H9 (cell line): ENCODE data around the gene CSF1. TPM values are rescaled to one million over a fixed set of nuclear protein-coding genes. Genes with fewer than 3 reads are reported as not detected.

ENCODE experiments used
- DNase-seq: peaks from one replicate; pipeline ENCODE4 v3.0.0-alpha.2; 2017
- H2AFZ ChIP-seq: one replicate; pipeline ENCODE4 v1.6.1; 2013; ENCODE audit warnings: mild to moderate bottlenecking, low read length, control low read depth, moderate library complexity
- H2AK5ac ChIP-seq: 2 replicates; pipeline ENCODE4 v1.6.1; 2013; ENCODE audit warnings: low read length, control low read depth, mixed read lengths; ENCODE audit not compliant: insufficient read length
- H2BK120ac ChIP-seq: one replicate; pipeline ENCODE4 v1.6.1; 2013; ENCODE audit warnings: low read depth, mild to moderate bottlenecking, low read length, control low read depth, inconsistent platforms; ENCODE audit not compliant: poor library complexity, severe bottlenecking
- H2BK12ac ChIP-seq: 2 replicates; pipeline ENCODE4 v1.6.1; 2013; ENCODE audit warnings: low read length, control low read depth, mixed read lengths, low read depth; ENCODE audit not compliant: insufficient read length
- H2BK15ac ChIP-seq: 2 replicates; pipeline ENCODE4 v1.6.1; 2013; ENCODE audit warnings: low read depth, low read length, control low read depth
- H2BK20ac ChIP-seq: one replicate; pipeline ENCODE4 v1.6.1; 2013; ENCODE audit warnings: low read depth, mild to moderate bottlenecking, low read length, control low read depth, inconsistent platforms; ENCODE audit not compliant: poor library complexity, severe bottlenecking
- H2BK5ac ChIP-seq: 2 replicates; pipeline ENCODE4 v1.6.1; 2013; ENCODE audit warnings: low read length, control low read depth, mixed read lengths; ENCODE audit not compliant: insufficient read length
- H3K14ac ChIP-seq: 2 replicates; pipeline ENCODE4 v1.6.1; 2013; ENCODE audit warnings: low read length, control low read depth; ENCODE audit not compliant: insufficient read depth
- H3K18ac ChIP-seq: 2 replicates; pipeline ENCODE4 v1.6.1; 2013; ENCODE audit warnings: low read depth, mild to moderate bottlenecking, mixed read lengths, low read length, control low read depth; ENCODE audit not compliant: insufficient read length
- H3K23ac ChIP-seq: 2 replicates; pipeline ENCODE4 v1.6.1; 2013; ENCODE audit warnings: low read length, control low read depth, mixed read lengths, low read depth; ENCODE audit not compliant: insufficient read length
- H3K23me2 ChIP-seq: 2 replicates; pipeline ENCODE4 v1.6.1; 2013; ENCODE audit warnings: low read depth, mild to moderate bottlenecking, mixed read lengths, low read length, control low read depth; ENCODE audit not compliant: insufficient read length, poor library complexity, severe bottlenecking
- H3K27ac ChIP-seq: 2 replicates; pipeline ENCODE4 v1.5.1; 2013; ENCODE audit warnings: low read length, control low read depth, mixed read lengths, low read depth; ENCODE audit not compliant: insufficient read length
- H3K27me3 ChIP-seq: 2 replicates; pipeline ENCODE4 v1.6.1; 2013; ENCODE audit warnings: low read length, control low read depth, inconsistent platforms; ENCODE audit not compliant: insufficient read depth
- H3K4ac ChIP-seq: 2 replicates; pipeline ENCODE4 v1.6.1; 2013; ENCODE audit warnings: low read depth, mild to moderate bottlenecking, control low read depth, inconsistent platforms, low read length, moderate library complexity
- H3K4me1 ChIP-seq: 2 replicates; pipeline ENCODE4 v1.6.1; 2013; ENCODE audit warnings: low read length, control low read depth, inconsistent platforms; ENCODE audit not compliant: insufficient read depth
- H3K4me2 ChIP-seq: 2 replicates; pipeline ENCODE4 v1.6.1; 2013; ENCODE audit warnings: low read length, control low read depth, mixed read lengths; ENCODE audit not compliant: insufficient read length, insufficient read depth
- H3K56ac ChIP-seq: 2 replicates; pipeline ENCODE4 v1.6.1; 2013; ENCODE audit warnings: low read depth, mild to moderate bottlenecking, mixed read lengths, low read length, control low read depth; ENCODE audit not compliant: insufficient read length
- H3K79me1 ChIP-seq: 2 replicates; pipeline ENCODE4 v1.6.1; 2013; ENCODE audit warnings: low read depth, mild to moderate bottlenecking, moderate library complexity, low read length, control low read depth, inconsistent platforms; ENCODE audit not compliant: insufficient read depth, poor library complexity, severe bottlenecking
- H3K79me2 ChIP-seq: 2 replicates; pipeline ENCODE4 v1.6.1; 2013; ENCODE audit warnings: low read length, control low read depth, inconsistent platforms; ENCODE audit not compliant: insufficient read depth
- H3K9ac ChIP-seq: 2 replicates; pipeline ENCODE4 v1.6.1; 2013; ENCODE audit warnings: low read length, control low read depth, mixed read lengths; ENCODE audit not compliant: insufficient read length; ENCODE audit errors: extremely low read depth
- H3K9me3 ChIP-seq: one replicate; pipeline ENCODE4 v1.6.1; 2013; ENCODE audit warnings: low read depth, low read length, inconsistent platforms; ENCODE audit not compliant: control insufficient read depth
- H3T11ph ChIP-seq: one replicate; pipeline ENCODE4 v1.6.1; 2013; ENCODE audit warnings: mild to moderate bottlenecking, low read length, control low read depth, inconsistent platforms
- H4K20me1 ChIP-seq: one replicate; pipeline ENCODE4 v1.6.1; 2013; ENCODE audit not compliant: control insufficient read depth, insufficient read length, insufficient read depth
- H4K5ac ChIP-seq: 2 replicates; pipeline ENCODE4 v1.6.1; 2013; ENCODE audit warnings: low read depth, mild to moderate bottlenecking, mixed read lengths, low read length, control low read depth; ENCODE audit not compliant: insufficient read length
- H4K8ac ChIP-seq: replicated peaks from 2 replicates; pipeline ENCODE4 v1.6.1; 2013; ENCODE audit warnings: low read length, control low read depth, mixed read lengths, low read depth; ENCODE audit not compliant: insufficient read length
- H4K91ac ChIP-seq: 2 replicates; pipeline ENCODE4 v1.6.1; 2013; ENCODE audit warnings: low read depth, mild to moderate bottlenecking, moderate library complexity, mixed read lengths, low read length, control low read depth; ENCODE audit not compliant: insufficient read length
- H3K27ac Mint-ChIP-seq, 3 experiments: 2 replicates in 2 of 3; 3 replicates in 1 of 3; pipeline ENCODE4 v1.8.0; 2020 to 2021; ENCODE audit warnings: mixed read lengths in 3 of 3, mild to moderate bottlenecking in 1 of 3, moderate library complexity in 1 of 3
- H3K27me3 Mint-ChIP-seq: 2 replicates; pipeline ENCODE4 v1.8.0; 2021; ENCODE audit warnings: low read depth, mild to moderate bottlenecking, moderate library complexity, mixed read lengths
- H3K36me3 Mint-ChIP-seq, 3 experiments: 2 replicates in 2 of 3; 3 replicates in 1 of 3; pipeline ENCODE4 v1.8.0; 2020 to 2021; ENCODE audit warnings: low read depth in 3 of 3, mixed read lengths in 3 of 3; ENCODE audit not compliant: insufficient read depth in 1 of 3
- H3K4me1 Mint-ChIP-seq, 2 experiments: 2 replicates each; pipeline ENCODE4 v1.8.0; 2020; ENCODE audit warnings: mixed read lengths in 2 of 2
- H3K4me3 Mint-ChIP-seq, 2 experiments: 2 replicates in 1 of 2; 3 replicates in 1 of 2; pipeline ENCODE4 v1.8.0; 2020 to 2021; ENCODE audit warnings: mild to moderate bottlenecking in 2 of 2, mixed read lengths in 2 of 2, moderate library complexity in 1 of 2
- H3K9me3 Mint-ChIP-seq, 2 experiments: 2 replicates in 1 of 2; 3 replicates in 1 of 2; pipeline ENCODE4 v1.8.0; 2020; ENCODE audit warnings: mild to moderate bottlenecking in 2 of 2, mixed read lengths in 2 of 2, moderate library complexity in 1 of 2
- CTCF ChIP-seq: fragments of 200-600 bp; sonication (generic); conservative IDR thresholded peaks from 3 replicates; pipeline ENCODE4 v1.8.0; 2021; ENCODE audit warnings: antibody characterized with exemption, mild to moderate bottlenecking
- WGBS: extraction: QIAGEN DNeasy Blood & Tissue Kit; methylation state at CpG from one replicate; pipeline ENCODE4 v1.1.7; 2013; ENCODE audit warnings: missing lambda C conversion rate, low lambda C conversion rate, mixed read lengths; ENCODE audit not compliant: insufficient read length; ENCODE audit errors: extremely low coverage; 5-methylcytosine and 5-hydroxymethylcytosine counted together
- total RNA-seq: library from RNA; stranded (reverse); gene quantifications from 2 replicates; pipeline ENCODE4 v1.2.1, GENCODE V29; 2021

Gene CSF1
- total RNA-seq, 1 experiment from 2014 or later, result 2.3 TPM

GRCh38 chr1:109947582-109948284 is 37.1 kb downstream of the CSF1 start:
- no peak for TF ChIP-seq CTCF
- Histone ChIP-seq H3K14ac (no peak overlapping the region), H2BK120ac (peak overlapping the region; percentile 38), H3K23me2 (no peaks in the 10 kb centered on the region), H3K23ac (no peak overlapping the region), H4K5ac (peak overlapping the region; percentile 95), H3K4me1 (peaks cover 2% of the 10 kb centered on the region; the same call in 1 of the 2 replicates), H3K27ac (no peak overlapping the region), H3K4me2 (no peak overlapping the region), H4K91ac (no peak overlapping the region), H3K56ac (no peak overlapping the region), H2BK15ac (no peak overlapping the region), H4K20me1 (no peaks in the 10 kb centered on the region), H2BK20ac (no peak overlapping the region), H2BK12ac (peak overlapping the region; percentile 87), H4K8ac (no peak overlapping the region), H3K18ac (peak overlapping the region; percentile 86), H3K9me3 (no peaks in the 10 kb centered on the region), H3K9ac (no peak overlapping the region), H2AFZ (peak overlapping the region; percentile 66), H3K4ac (no peak overlapping the region), H3T11ph (no peak overlapping the region), H2BK5ac (no peak overlapping the region), H3K27me3 (no peaks in the 10 kb centered on the region), H3K79me2 (no peaks in the 10 kb centered on the region), H3K79me1 (no peaks in the 10 kb centered on the region), H2AK5ac (no peak overlapping the region)
- Mint-ChIP-seq H3K4me1 (peaks cover 6 to 7% of the 10 kb centered on the region in 2 experiments), H3K4me3 (no peak overlapping the region), H3K27ac (no peak overlapping the region), H3K9me3 (no peaks in the 10 kb centered on the region), H3K27me3 (peaks cover 9% of the 10 kb centered on the region), H3K36me3 (no peaks in the 10 kb centered on the region)
- no CpG with 5 or more reads among the region's 10 CpGs for WGBS
- DNase-seq, result no peak
